Naive thymus-derived CD4-positive, alpha-beta T cell (primary cell): Measurements from ENCODE around the gene DTNB. TPM values are rescaled to one million over a fixed set of nuclear protein-coding genes. Genes with fewer than 3 reads are reported as not detected.
A peak's percentile ranks its signal among the peaks of the same experiment; 100 is the strongest.

ENCODE experiments used
- ATAC-seq: fragments of 150-1000 bp; cut with Tn5 transposase; 2 replicates; pipeline ENCODE4 v1.10.0; 2021; ENCODE audit warnings: mild to moderate bottlenecking, moderate library complexity
- CTCF ChIA-PET: fragments of 350-600 bp; sonication (Branson Sonifier 250); formaldehyde crosslinking; loops from one replicate; lab custom pipeline; 2021; ENCODE audit warnings: antibody characterized with exemption; lab: Charles Lee
- POLR2A ChIA-PET: fragments of 350-600 bp; sonication (Branson Sonifier 250); formaldehyde crosslinking; loops from one replicate; lab custom pipeline; 2021; ENCODE audit warnings: antibody characterized with exemption, inconsistent platforms; lab: Charles Lee
- DNase-seq, 9 donors: peaks; one replicate each; pipeline versions ENCODE4 v3.0.0 to v3.0.0-alpha.2; 2020 to 2022; ENCODE audit warnings: mixed read lengths in 1 of 9
- H3K27ac ChIP-seq: one replicate; pipeline ENCODE4 v1.7.0; 2013; ENCODE audit warnings: mild to moderate bottlenecking, low read depth, low read length, moderate library complexity
- H3K27me3 ChIP-seq, 2 donors: one replicate each; pipeline ENCODE4 v1.7.0; 2013; ENCODE audit warnings: low read length in 2 of 2, mild to moderate bottlenecking in 2 of 2, moderate library complexity in 2 of 2; ENCODE audit not compliant: control insufficient read depth in 2 of 2, insufficient read depth in 2 of 2
- H3K36me3 ChIP-seq, 3 experiments: 1 replicate in 2 of 3; 2 replicates in 1 of 3; pipeline ENCODE4 v1.7.0; 2013; ENCODE audit warnings: low read length in 3 of 3, mild to moderate bottlenecking in 3 of 3, moderate library complexity in 1 of 3; ENCODE audit not compliant: insufficient read depth in 3 of 3, control insufficient read depth in 2 of 3
- H3K4me1 ChIP-seq, 2 donors: one replicate each; pipeline ENCODE4 v1.7.0; 2013; ENCODE audit warnings: low read length in 2 of 2, mild to moderate bottlenecking in 2 of 2, moderate library complexity in 1 of 2; ENCODE audit not compliant: control insufficient read depth in 2 of 2, insufficient read depth in 2 of 2
- H3K4me3 ChIP-seq: 2 replicates; pipeline ENCODE4 v1.7.0; 2013; ENCODE audit warnings: mild to moderate bottlenecking, low read length
- H3K9me3 ChIP-seq, 3 experiments: 1 replicate in 2 of 3; 2 replicates in 1 of 3; pipeline ENCODE4 v1.7.0; 2013; ENCODE audit warnings: low read length in 3 of 3; ENCODE audit not compliant: control insufficient read depth in 2 of 3
- H3K27ac Mint-ChIP-seq, 9 donors: one replicate each; pipeline ENCODE4 v1.8.0; 2020 to 2022; ENCODE audit warnings: mixed read lengths in 9 of 9, mild to moderate bottlenecking in 8 of 9, moderate library complexity in 5 of 9, inconsistent platforms in 2 of 9
- H3K27me3 Mint-ChIP-seq, 5 donors: one replicate each; pipeline ENCODE4 v1.8.0; 2021 to 2022; ENCODE audit warnings: mixed read lengths in 5 of 5, mild to moderate bottlenecking in 1 of 5
- H3K36me3 Mint-ChIP-seq, 5 donors: one replicate each; pipeline ENCODE4 v1.8.0; 2020 to 2022; ENCODE audit warnings: mixed read lengths in 5 of 5, mild to moderate bottlenecking in 3 of 5, inconsistent platforms in 1 of 5
- H3K4me1 Mint-ChIP-seq, 7 donors: one replicate each; pipeline ENCODE4 v1.8.0; 2020 to 2022; ENCODE audit warnings: mixed read lengths in 7 of 7, mild to moderate bottlenecking in 3 of 7, inconsistent platforms in 1 of 7
- H3K4me3 Mint-ChIP-seq, 10 donors: one replicate each; pipeline ENCODE4 v1.8.0; 2020 to 2022; ENCODE audit warnings: mild to moderate bottlenecking in 10 of 10, mixed read lengths in 10 of 10, moderate library complexity in 6 of 10, inconsistent platforms in 2 of 10
- H3K9me3 Mint-ChIP-seq, 11 donors: one replicate each; pipeline ENCODE4 v1.8.0; 2020 to 2022; ENCODE audit warnings: mixed read lengths in 11 of 11, mild to moderate bottlenecking in 4 of 11, inconsistent platforms in 1 of 11, moderate library complexity in 1 of 11
- intact Hi-C, 2 donors: fragments of 100-400 bp; cut with micrococcal nuclease; formaldehyde crosslinking; loops; one replicate each; pipeline ENCODE4 v1.15.1; 2023
- polyA plus RNA-seq, 2 donors: library from polyadenylated mRNA; unstranded; fragments of 300-500 nt; fragmentation: Illumina TruSeq; gene quantifications; one replicate each; pipeline ENCODE4 v1.2.3, GENCODE V29; 2021
- total RNA-seq, 6 experiments: library from RNA in 5 of 6; stranded (reverse) in 5 of 6; gene quantifications; 1 replicate in 5 of 6; 2 replicates in 1 of 6; pipeline ENCODE4 v1.2.3 and lab custom pipeline; 2021 to 2026

Gene DTNB
- total and polyA plus RNA-seq, 7 experiments from 2014 or later = 17.0 to 56.2 (median 33.1) TPM

GRCh38 chr2:25587361-25587760 lies 86.0 kb downstream of the DTNB start:
- Mint-ChIP-seq H3K36me3 (peaks cover 0 to 15% (median 4%) of the 10 kb centered on the region in 5 donors), H3K9me3 (peaks cover 0 to 2% (median 0%) of the 10 kb centered on the region in 11 donors), H3K4me3 (no peak overlapping the region), H3K27ac (peak overlapping the region in 1 of 9 donors; percentile 24), H3K4me1 (peaks cover 3 to 33% (median 6%) of the 10 kb centered on the region in 7 donors), H3K27me3 (no peaks in the 10 kb centered on the region)
- Histone ChIP-seq H3K4me3 (no peak overlapping the region), H3K27ac (no peak overlapping the region), H3K27me3 (no peaks in the 10 kb centered on the region), H3K36me3 (no peaks in the 10 kb centered on the region), H3K4me1 (no peaks in the 10 kb centered on the region), H3K9me3 (no peaks in the 10 kb centered on the region)
- ChIA-PET CTCF (interaction anchor here (0.5 kb wide), 1 partner anchor 26 kb away, joined by 3 read pairs; no protein-coding TSS in a partner anchor), POLR2A (no interaction called here)
- peak in 1 of 9 donors; percentile 39 for DNase-seq
- intact Hi-C loops = no loop called here
- peak; percentile 65 for ATAC-seq

GRCh38 chr2:25586726-25587144 lies 86.6 kb downstream of the DTNB start:
- peak overlapping the region in 1 of 9 donors; percentile 77 for H3K27ac Mint-ChIP-seq

GRCh38 chr2:25585189-25585588 lies 88.2 kb downstream of the DTNB start:
- H3K4me3 ChIP-seq = no peak overlapping the region
- peaks cover 0 to 19% (median 6%) of the 10 kb centered on the region in 5 donors for H3K36me3 Mint-ChIP-seq
- H3K4me3 Mint-ChIP-seq = no peak overlapping the region
- intact Hi-C loops = no loop called here
- peaks cover 0 to 26% (median 0%) of the 10 kb centered on the region in 7 donors for H3K4me1 Mint-ChIP-seq
- H3K27ac Mint-ChIP-seq = no peak overlapping the region
- no peaks in the 10 kb centered on the region for H3K36me3 ChIP-seq
- no peak overlapping the region for H3K27ac ChIP-seq
- ChIA-PET CTCF (no interaction called here), POLR2A (no interaction called here)
- no peaks in the 10 kb centered on the region for H3K9me3 ChIP-seq
- H3K27me3 Mint-ChIP-seq = no peaks in the 10 kb centered on the region
- no peaks in the 10 kb centered on the region for H3K4me1 ChIP-seq
- no peak for DNase-seq
- H3K27me3 ChIP-seq = no peaks in the 10 kb centered on the region
- ATAC-seq = no peak
- H3K9me3 Mint-ChIP-seq = peaks cover 0 to 2% (median 0%) of the 10 kb centered on the region in 11 donors

More at GRCh38 chr2:25586726-25587144, 86.6 kb downstream of the DTNB start:
- ATAC-seq (no peak), DNase-seq (peak in 1 of 9 donors; percentile 36)
- Histone ChIP-seq H3K4me1 (no peaks in the 10 kb centered on the region), H3K27me3 (no peaks in the 10 kb centered on the region), H3K36me3 (no peaks in the 10 kb centered on the region), H3K27ac (no peak overlapping the region), H3K4me3 (no peak overlapping the region), H3K9me3 (no peaks in the 10 kb centered on the region)
- no peaks in the 10 kb centered on the region for H3K27me3 Mint-ChIP-seq
- H3K9me3 Mint-ChIP-seq = peaks cover 0 to 2% (median 0%) of the 10 kb centered on the region in 11 donors
- H3K4me3 Mint-ChIP-seq = peak overlapping the region in 1 of 10 donors; percentile 63
- H3K36me3 Mint-ChIP-seq = peaks cover 0 to 14% (median 6%) of the 10 kb centered on the region in 5 donors
- ChIA-PET POLR2A (no interaction called here), CTCF (interaction anchor here (0.5 kb wide), 1 partner anchor 26 kb away, joined by 3 read pairs; no protein-coding TSS in a partner anchor)
- H3K4me1 Mint-ChIP-seq = peaks cover 0 to 27% (median under 1%) of the 10 kb centered on the region in 7 donors
- intact Hi-C loops = no loop called here

GRCh38 chr2:25582077-25582830 lies 91.1 kb downstream of the DTNB start:
- H3K4me1 ChIP-seq = no peaks in the 10 kb centered on the region
- Mint-ChIP-seq H3K4me3 (no peak overlapping the region), H3K27ac (no peak overlapping the region), H3K27me3 (no peaks in the 10 kb centered on the region), H3K4me1 (peaks cover 0 to 11% (median 0%) of the 10 kb centered on the region in 7 donors), H3K36me3 (peaks cover 5 to 27% (median 13%) of the 10 kb centered on the region in 5 donors), H3K9me3 (peaks cover 0 to 2% (median 0%) of the 10 kb centered on the region in 11 donors)
- H3K9me3 ChIP-seq = no peaks in the 10 kb centered on the region
- peak; percentile 66 for ATAC-seq
- CTCF ChIA-PET = no interaction called here
- POLR2A ChIA-PET = no interaction called here
- H3K27ac ChIP-seq = no peak overlapping the region
- H3K27me3 ChIP-seq = no peaks in the 10 kb centered on the region
- DNase-seq = no peak
- H3K36me3 ChIP-seq = no peaks in the 10 kb centered on the region
- intact Hi-C loops = no loop called here
- H3K4me3 ChIP-seq = no peak overlapping the region

- Mint-ChIP-seq H3K27me3 (no peaks in the 10 kb centered on the region), H3K9me3 (no peaks in the 10 kb centered on the region), H3K36me3 (peaks cover 10 to 35% (median 18%) of the 10 kb centered on the region in 5 donors), H3K4me1 (peaks cover 0 to 3% (median 0%) of the 10 kb centered on the region in 7 donors), H3K27ac (no peak overlapping the region), H3K4me3 (no peak overlapping the region)
- H3K27ac ChIP-seq = no peak overlapping the region
- no peaks in the 10 kb centered on the region for H3K4me1 ChIP-seq
- ATAC-seq (no peak), DNase-seq (no peak)
- H3K4me3 ChIP-seq = no peak overlapping the region
- intact Hi-C loops = no loop called here
- no peaks in the 10 kb centered on the region for H3K9me3 ChIP-seq
- peaks cover 0 to 8% (median 0%) of the 10 kb centered on the region in 3 experiments for H3K36me3 ChIP-seq
- ChIA-PET CTCF (no interaction called here), POLR2A (no interaction called here)
- no peaks in the 10 kb centered on the region for H3K27me3 ChIP-seq
These were observed 96.8 kb downstream of the DTNB start for GRCh38 chr2:25576596-25576995.

DNA sequence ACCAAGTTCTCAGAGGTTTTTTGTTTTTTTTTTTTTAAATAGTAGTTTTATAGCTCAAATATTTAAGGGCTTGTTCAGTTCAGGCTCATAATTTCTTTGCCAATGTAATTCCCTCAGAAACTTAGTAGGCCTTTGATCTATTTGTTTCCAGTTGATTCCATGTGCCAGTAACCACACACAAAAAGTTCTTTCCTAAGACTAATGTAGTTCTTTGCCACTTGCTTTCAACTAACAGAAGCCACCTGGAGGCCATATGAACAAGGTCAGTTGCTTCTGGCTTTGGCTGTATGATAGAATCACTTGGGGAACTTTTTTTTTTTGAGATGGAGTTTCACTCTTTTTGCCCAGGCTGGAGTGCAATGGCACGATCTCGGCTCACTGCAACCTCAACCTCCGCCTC lies 100.7 kb downstream of the DTNB start:
- peaks cover 0 to 8% (median 0%) of the 10 kb centered on the region in 3 experiments for H3K36me3 ChIP-seq
- intact Hi-C loops = no loop called here
- no peaks in the 10 kb centered on the region for H3K9me3 Mint-ChIP-seq

More for the DNA sequence above, 100.7 kb downstream of the DTNB start:
- H3K27me3 ChIP-seq = no peaks in the 10 kb centered on the region
- no peak overlapping the region for H3K27ac Mint-ChIP-seq
- no peaks in the 10 kb centered on the region for H3K9me3 ChIP-seq
- H3K4me3 ChIP-seq = no peak overlapping the region
- ChIA-PET POLR2A (no interaction called here), CTCF (no interaction called here)
- no peaks in the 10 kb centered on the region for H3K4me1 ChIP-seq
- no peaks in the 10 kb centered on the region for H3K27me3 Mint-ChIP-seq
- peaks cover 4 to 39% (median 25%) of the 10 kb centered on the region in 5 donors for H3K36me3 Mint-ChIP-seq
- no peak overlapping the region for H3K27ac ChIP-seq
- no peak for ATAC-seq
- no peak overlapping the region for H3K4me3 Mint-ChIP-seq
- DNase-seq = no peak
- peaks cover 0 to 7% (median 0%) of the 10 kb centered on the region in 7 donors for H3K4me1 Mint-ChIP-seq
